ENCODE data around the gene ANLN.
"Not testable (repeated sequence)": the region's sequence is repeated elsewhere in the genome, so short reads cannot be mapped to it uniquely, and the experiment has no call there.

GRCh38 chr7:36385646-36386045 lies 4.0 kb upstream of the ANLN start:
- TF ChIP-seq CTCF, EP300, POLR2A (IDR thresholded peaks at IDR 0.05): not testable (repeated sequence)
